ENCODE measurements around the gene MGLL.

Gene MGLL

GRCh38 chr3:127790882-127791183, 31.5 kb downstream of the MGLL start:
- in situ Hi-C loops (cut with MboI; ENCODE audit: low sequenced_read_pairs) = no loop called here

GRCh38 chr3:127789990-127790881, 32.1 kb downstream of the MGLL start:
- in situ Hi-C loops (cut with MboI; ENCODE audit: low sequenced_read_pairs) = no loop called here

GRCh38 chr3:127789051-127789450, 33.3 kb downstream of the MGLL start:
- in situ Hi-C loops (cut with MboI; ENCODE audit: low sequenced_read_pairs) = no loop called here

DNA sequence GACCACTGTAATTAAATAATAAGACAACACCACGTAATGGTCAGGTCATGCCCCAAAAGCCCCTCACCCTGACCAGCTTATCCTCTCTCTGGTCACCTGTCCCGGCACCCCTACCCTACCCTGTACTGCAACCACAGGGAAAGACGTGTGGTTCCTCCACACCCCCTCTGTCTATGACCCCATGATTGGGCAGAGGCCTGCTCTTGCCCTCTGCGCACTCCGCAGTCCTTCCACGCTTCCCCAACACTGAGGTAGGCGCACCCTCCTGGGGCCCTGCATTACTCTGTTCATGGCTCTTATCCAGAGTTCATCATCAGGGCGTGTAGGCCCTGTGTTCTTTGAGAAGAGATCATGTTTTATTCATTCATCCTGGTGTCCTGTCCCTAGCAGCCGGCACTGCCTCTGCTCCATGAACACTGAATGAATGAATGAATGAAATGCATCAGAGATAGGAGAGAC, 33.8 kb downstream of the MGLL start:
- in situ Hi-C loops (cut with MboI; ENCODE audit: low sequenced_read_pairs) = no loop called here

GRCh38 chr3:127787571-127788365, 34.5 kb downstream of the MGLL start:
- in situ Hi-C loops (cut with MboI; ENCODE audit: low sequenced_read_pairs) = no loop called here

GRCh38 chr3:127787071-127787490, 35.2 kb downstream of the MGLL start:
- in situ Hi-C loops (cut with MboI; ENCODE audit: low sequenced_read_pairs) = no loop called here

DNA sequence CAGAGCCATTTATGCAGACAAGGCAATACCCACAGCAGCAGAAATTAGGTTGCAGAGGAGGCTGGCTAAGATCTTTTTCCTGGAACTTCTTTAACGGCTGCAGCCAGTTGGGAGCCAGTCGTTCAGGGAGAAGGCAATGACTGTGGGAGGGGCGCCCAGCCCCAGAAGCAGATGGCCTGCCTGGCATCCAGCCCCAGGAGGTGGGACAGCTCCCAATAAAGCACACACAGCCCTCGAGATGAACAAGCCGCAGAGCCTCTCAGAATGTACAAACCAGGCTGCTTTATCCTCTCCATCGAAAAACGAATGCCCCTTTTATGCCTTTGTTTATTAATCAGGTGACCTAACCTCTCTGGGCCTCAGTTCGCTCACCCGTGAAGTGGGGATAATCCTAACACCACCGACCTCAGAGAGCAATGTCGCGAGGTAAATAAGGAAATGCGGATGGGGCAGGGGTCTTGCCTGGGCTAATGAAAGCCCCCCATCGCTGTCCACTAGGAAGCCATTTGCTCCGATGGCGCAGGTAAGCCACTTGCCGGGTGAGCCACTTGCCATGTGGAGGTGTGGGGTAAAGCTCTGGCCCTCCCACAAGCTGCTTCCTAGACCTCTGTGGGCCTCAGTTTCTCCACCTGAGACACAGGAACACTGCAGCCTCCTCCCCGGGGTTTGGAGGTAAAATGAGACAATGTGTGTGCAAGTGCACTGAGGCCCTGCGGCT, 35.8 kb downstream of the MGLL start:
- in situ Hi-C loops (cut with MboI; ENCODE audit: low sequenced_read_pairs) = no loop called here

DNA sequence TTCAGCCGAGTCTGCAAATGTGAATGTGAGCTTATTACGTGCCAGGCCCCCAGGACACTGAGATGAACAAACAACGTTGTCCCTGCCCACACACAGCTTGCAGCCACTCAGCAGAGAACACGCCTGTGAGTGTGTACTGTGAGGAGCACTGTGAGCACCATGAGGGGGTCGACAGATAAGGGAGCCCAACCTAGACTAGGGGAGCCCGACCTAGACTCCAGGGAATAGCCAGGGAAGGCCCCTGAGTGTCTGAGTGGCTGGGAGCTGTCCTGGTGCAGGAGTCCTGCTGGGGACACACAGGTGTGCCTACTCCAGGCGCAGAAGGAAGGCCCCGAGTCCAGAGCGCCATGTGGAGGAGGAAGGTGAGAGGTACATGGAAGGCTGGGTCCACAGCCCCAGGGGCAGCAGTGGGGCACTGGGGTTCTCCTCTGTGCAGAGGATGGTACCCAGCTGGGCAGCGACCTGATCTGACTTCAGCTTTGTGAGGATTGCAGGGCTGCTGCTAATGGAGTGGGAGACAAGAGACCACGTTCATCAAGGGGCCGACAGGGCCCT, 36.5 kb downstream of the MGLL start:
- in situ Hi-C loops (cut with MboI; ENCODE audit: low sequenced_read_pairs) = no loop called here

DNA sequence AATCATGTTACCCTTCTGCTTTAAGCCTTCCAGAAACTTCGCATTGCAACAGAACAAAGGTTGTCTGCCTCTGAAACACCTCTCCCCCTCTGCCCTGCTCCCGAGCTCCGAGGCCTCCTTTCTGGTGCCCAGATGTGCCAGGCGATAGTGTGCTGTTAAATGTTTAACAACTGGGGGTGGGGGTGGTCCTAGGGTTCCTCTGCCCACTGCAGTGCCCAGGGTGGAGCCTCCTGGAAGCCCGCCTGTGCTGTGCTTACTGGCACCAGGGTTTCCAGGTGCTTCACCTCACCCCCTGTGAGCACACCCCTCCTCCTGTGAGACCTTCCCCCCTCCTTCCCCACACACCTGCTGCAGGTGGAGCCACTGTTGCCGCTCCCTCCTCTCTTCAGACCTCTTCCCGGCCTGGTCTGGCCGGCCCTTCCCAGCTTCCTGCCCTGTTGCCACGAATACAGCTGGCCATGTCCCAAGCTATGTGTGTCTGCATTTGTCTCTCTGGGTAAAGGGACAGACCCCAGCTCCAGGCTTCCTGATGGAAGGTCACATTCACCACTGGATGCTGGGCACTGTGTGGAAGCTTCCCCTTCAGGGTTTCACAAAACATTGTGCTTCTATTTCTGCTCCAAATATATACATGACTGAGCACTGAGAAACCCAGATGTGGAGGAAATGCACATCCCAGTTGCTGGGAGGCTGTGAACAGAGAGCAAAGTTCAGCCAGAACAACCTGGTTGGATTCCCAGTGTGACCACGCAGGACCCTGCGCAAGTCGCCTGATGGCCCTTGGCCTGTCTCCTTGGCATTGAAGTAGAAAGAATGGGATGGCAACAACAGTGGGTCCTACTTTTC, 37.2 kb downstream of the MGLL start:
- in situ Hi-C loops (cut with MboI; ENCODE audit: low sequenced_read_pairs) = no loop called here

- in situ Hi-C loops (cut with MboI; ENCODE audit: low sequenced_read_pairs) = no loop called here
Measured at GRCh38 chr3:127784283-127784682, 38.0 kb downstream of the MGLL start.

GRCh38 chr3:127783642-127784160, 38.6 kb downstream of the MGLL start:
- in situ Hi-C loops (cut with MboI; ENCODE audit: low sequenced_read_pairs) = no loop called here

DNA sequence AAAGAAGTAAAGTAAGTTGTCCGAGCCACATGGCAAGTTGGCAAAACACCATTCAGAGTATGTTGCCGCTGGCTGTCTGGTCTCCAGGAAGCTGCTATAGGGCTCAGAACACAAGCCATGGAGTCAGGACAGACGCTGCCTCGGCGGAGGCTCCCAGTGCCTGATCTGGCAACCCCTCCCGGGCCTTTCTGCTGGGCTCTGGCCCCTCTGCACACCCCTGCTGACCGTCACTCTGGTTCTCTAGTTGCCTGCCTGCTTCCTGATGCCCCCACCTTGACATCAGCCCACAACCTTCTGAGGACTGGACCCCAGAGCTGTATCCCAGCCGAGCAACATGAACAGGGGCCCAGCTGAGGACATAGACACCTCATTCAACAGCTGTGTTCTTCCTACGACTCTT, 39.1 kb downstream of the MGLL start:
- in situ Hi-C loops (cut with MboI; ENCODE audit: low sequenced_read_pairs) = no loop called here

DNA sequence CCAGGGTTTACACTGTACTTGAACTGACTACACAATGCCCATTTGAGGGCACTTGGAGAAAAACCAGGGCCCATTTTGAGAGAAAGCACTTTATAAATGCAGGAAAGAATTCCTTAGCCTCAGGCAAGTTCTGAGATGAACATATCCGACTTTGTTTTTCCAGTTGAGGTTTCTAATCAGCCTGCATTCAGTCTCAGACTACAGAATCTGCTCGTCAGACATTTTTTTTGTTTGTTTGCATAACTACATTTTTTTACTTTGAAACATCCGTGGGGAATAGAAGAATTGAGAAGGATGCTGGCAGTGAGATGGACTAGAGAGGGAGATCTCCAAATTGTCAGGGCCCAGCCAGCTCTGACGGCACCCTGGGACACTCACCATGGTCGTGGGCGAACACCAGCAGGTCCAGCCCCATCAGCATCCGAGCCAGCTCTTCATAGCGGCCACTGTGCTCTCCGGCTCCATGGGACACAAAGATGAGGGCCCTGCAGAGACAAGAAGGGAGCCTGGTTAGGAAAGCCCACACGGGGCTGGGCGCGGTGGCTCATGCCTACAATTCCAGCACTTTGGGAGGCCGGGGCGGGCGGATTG, 40.8 kb downstream of the MGLL start:
- in situ Hi-C loops (cut with MboI; ENCODE audit: low sequenced_read_pairs) = no loop called here

- in situ Hi-C loops (cut with MboI; ENCODE audit: low sequenced_read_pairs) = no loop called here
Measured at GRCh38 chr3:127780536-127781400, 41.5 kb downstream of the MGLL start.

DNA sequence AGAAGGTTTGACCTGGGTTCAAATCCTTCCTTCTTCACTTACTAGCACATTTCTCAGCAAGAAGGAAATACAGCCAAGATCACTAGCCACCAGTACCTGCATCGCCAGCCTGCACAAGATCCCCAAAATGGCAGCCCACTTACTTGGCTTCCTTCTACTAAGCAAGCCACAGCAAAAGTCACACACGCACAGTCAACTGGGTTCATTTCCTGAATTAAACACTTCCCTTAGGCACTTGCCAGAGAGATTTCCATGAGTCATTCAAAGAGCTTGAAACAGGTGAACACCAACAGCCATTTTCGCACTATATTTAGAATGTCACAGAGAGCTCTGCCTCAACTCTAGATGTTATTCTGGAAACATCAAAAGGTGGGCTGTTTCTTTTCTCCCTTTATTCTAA, 42.6 kb downstream of the MGLL start:
- in situ Hi-C loops (cut with MboI; ENCODE audit: low sequenced_read_pairs) = no loop called here

DNA sequence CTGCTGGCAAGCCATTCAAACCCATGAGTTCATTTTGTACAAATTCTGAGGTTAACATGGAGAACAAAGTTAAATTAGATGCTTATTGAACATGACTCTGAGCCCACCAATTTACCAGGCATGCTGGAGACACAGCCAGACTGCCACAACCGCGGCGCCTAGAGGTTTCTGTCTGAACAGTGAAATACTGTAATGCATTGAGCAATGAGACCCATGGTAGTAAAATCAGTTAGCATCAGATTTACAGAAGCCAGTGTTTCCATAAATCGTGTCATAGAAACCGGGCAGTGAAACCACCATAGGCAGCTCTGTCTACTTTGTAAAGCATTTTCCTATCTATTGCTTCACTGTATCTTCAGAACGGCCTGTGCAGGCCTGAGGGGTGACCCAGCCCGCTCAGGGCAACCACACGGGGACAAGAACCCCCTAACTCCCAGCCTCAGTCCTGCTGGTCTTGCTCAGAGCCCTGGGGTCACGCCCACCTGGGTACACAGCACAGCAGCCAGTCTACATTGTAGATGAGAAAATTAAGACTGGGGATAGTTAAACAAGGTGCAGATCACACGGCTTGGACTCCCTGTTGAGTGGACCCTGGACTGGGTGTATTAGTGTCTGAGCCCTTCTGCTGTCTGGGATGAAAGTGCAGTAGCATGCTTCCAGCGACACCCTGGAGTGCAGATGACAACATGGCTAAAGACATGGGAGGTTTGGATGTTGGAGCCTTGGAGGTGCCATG, 44.2 kb downstream of the MGLL start:
- in situ Hi-C loops (cut with MboI; ENCODE audit: low sequenced_read_pairs) = no loop called here

- in situ Hi-C loops (cut with MboI; ENCODE audit: low sequenced_read_pairs) = no loop called here
Measured at GRCh38 chr3:127777332-127777731, 45.0 kb downstream of the MGLL start.

GRCh38 chr3:127776347-127776746, 46.0 kb downstream of the MGLL start:
- in situ Hi-C loops (cut with MboI; ENCODE audit: low sequenced_read_pairs) = no loop called here
